Epithelial cell of esophagus (primary cell): ENCODE results near the gene ACY1.

Experiments
- DNase-seq: peaks from one replicate; pipeline ENCODE4 v3.0.0; 2010; ENCODE audit warnings: low read depth
- H3K4me3 ChIP-seq: 2 replicates; pipeline ENCODE4 v1.5.1; 2011; ENCODE audit warnings: mild to moderate bottlenecking, low read length, control low read depth
- CTCF ChIP-seq: IDR thresholded peaks from 2 replicates; pipeline ENCODE4 v1.5.1; 2011; ENCODE audit warnings: low read depth, mild to moderate bottlenecking, low read length, control low read depth, inconsistent platforms; ENCODE audit not compliant: insufficient read depth; ENCODE audit errors: missing control alignments

The ACY1 gene

GRCh38 chr3:51960386-51960785, 22.9 kb upstream of the ACY1 start:
- H3K4me3 ChIP-seq = no peak overlapping the region
- no peak for DNase-seq
- TF ChIP-seq CTCF = no peak

- DNase-seq = no peak
- TF ChIP-seq CTCF = no peak
- H3K4me3 ChIP-seq = no peak overlapping the region
Observed at GRCh38 chr3:51961011-51961410, 22.3 kb upstream of the ACY1 start.

GRCh38 chr3:51961602-51962569, 21.4 kb upstream of the ACY1 start:
- no peak for TF ChIP-seq CTCF
- no peak overlapping the region for H3K4me3 ChIP-seq
- DNase-seq = no peak

DNA sequence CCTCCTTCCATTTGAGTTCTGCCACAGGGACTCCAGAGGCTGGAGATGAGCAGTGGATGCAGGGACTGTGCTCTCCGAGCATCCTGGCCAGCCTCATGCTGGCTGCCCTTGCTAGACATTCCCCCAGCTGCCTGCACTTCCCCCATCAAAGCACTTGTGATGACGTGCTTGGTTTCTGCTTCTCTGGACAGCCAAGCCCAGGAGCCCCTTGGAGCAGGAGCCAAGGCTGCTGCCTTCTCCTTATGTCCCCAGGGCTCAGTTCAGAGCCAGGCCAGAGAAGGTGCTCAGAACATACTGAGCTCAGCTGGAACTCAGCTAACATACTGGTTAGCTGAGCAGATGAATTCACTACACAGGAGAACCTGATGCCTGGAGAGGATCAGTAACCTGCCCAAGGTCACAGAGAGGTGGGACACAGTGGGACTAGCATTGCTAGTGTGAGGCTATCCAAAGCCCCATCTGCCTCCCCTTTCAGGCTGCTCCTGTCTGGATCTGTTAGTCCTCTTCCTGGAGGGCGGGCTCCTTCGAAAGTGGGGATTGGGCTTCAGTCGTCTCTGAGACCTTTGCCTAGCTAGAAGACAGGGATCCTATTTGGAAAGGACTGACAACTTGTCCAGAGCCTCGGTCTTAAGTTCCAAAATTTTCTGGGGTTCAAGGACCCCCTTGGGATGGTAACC, 20.3 kb upstream of the ACY1 start:
- DNase-seq = no peak
- H3K4me3 ChIP-seq = no peak overlapping the region
- no peak for TF ChIP-seq CTCF

DNA sequence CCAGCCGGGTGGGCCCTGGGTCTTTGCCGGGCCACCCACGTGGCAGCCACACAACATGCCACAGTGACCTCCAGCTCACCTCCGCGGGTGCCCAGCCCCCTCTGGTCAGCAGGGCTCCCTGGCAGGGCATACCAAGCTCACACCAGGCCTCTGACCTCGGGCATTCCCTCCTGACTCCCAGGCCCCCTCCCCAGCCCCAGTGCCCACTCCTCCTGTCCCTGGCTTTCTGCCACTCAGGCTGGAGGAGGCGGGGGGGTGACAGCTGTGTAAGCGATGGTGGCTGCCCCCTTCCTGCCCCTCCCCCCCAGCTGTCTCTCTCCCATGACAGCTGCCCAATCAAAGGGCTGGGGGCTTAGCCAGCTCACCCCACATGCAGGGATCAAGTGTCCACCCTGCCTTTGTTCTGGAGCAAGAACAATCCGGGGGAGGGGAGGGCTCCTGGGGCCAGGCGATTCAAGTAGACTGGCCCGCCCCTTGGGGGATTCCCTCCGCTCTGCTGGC, 19.3 kb upstream of the ACY1 start:
- no peak for DNase-seq
- H3K4me3 ChIP-seq = no peak overlapping the region
- TF ChIP-seq CTCF = no peak

GRCh38 chr3:51964521-51964920, 18.8 kb upstream of the ACY1 start:
- TF ChIP-seq CTCF = no peak

More at GRCh38 chr3:51964521-51964920, 18.8 kb upstream of the ACY1 start:
- H3K4me3 ChIP-seq = no peak overlapping the region
- no peak for DNase-seq
